Myometrial cell (primary cell): ENCODE measurements around the gene SLC52A3. TPM values are rescaled to one million over a fixed set of nuclear protein-coding genes. Genes with fewer than 3 reads are reported as not detected.

Source experiments
- total RNA-seq: library from RNA; depleted of rRNA; stranded (reverse); fragments of >200 nt; gene quantifications from 2 replicates; pipeline ENCODE4 v1.2.3, GENCODE V29; 2015

The SLC52A3 gene
- not detected in 2 replicates for total RNA-seq

DNA sequence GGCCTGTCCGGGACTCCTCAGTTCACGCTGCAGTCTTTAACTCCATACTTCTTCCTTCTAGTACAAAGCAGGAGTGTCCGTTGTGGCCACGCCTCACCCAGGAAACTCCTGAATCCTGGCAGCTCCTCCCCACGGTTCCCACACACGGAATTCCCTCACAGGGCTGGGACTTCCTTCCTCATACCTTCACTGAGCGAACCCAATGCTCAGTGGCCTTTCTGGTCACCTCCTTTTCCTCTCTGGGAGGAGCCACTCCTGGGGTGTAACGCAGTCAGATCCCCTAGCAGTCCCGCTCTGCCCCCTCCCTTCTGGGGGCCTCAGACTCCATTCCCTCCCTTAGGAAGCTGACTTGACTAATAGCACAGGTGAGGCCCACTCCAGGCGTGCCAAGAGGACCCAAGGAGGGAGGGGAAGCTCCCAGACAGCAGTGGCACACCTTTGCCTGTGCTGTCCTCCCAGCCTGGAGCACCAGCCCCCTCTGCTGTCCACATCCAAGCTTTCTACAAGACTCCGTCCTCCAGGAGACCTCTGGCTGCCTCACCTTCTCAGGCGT lies at the start of gene SLC52A3:
Gene SLC52A3 (minus strand): TSS at position 75 of the 553 bp plus-strand sequence. CDS start 2,726 bp downstream, outside the sequence.

Other genes starting within 250 kb of the SLC52A3 start
- 90.8 and 101 TPM in 2 replicates for gene CSNK2A1, start 224.7 kb downstream of the SLC52A3 start, total RNA-seq
- gene TCF15, start 158.2 kb downstream of the SLC52A3 start, total RNA-seq, result not detected in 2 replicates
- 42.1 and 44.8 TPM in 2 replicates for gene SRXN1, start 115.3 kb downstream of the SLC52A3 start, total RNA-seq
- not detected in 2 replicates for gene SCRT2, start 92.7 kb downstream of the SLC52A3 start, total RNA-seq
- 11.2 and 11.3 TPM in 2 replicates for gene FAM110A, start 65.2 kb upstream of the SLC52A3 start, total RNA-seq
- gene ANGPT4, start 147.8 kb upstream of the SLC52A3 start, total RNA-seq, result not detected in 2 replicates
- not detected in 2 replicates for gene RSPO4, start 233.8 kb upstream of the SLC52A3 start, total RNA-seq